ENCODE data around the gene BPHL. TPM values are rescaled to one million over a fixed set of nuclear protein-coding genes. Genes with fewer than 3 reads are reported as not detected.
"Not testable (repeated sequence)": the region's sequence is repeated elsewhere in the genome, so short reads cannot be mapped to it uniquely, and the experiment has no call there.

Gene BPHL
- total RNA-seq, 4 donors from 2014 or later: 6.3 to 8.3 (median 7.3) TPM

GRCh38 chr6:3183066-3183465 lies 64.6 kb downstream of the BPHL start:
- intact Hi-C loops (cut with DNase I): no loop called here
- Histone ChIP-seq H3K27ac (replicated peaks in 1 of 4) (no peak overlapping the region), H3K4me1 (no peaks in the 10 kb centered on the region), H3K4me3 (no peak overlapping the region), H3K9me3 (no peaks in the 10 kb centered on the region), H3K36me3 (no peaks in the 10 kb centered on the region), H3K27me3 (peaks cover 0 to 6% (median 0%) of the 10 kb centered on the region in 4 donors)
- TF ChIP-seq CTCF (IDR thresholded peaks at IDR 0.05) (no peak), POLR2A (IDR thresholded peaks at IDR 0.05; ENCODE audit: low read depth) (no peak), EP300 (IDR thresholded peaks at IDR 0.05) (no peak), POLR2AphosphoS5 (IDR thresholded peaks at IDR 0.05) (no peak)
- no peak for DNase-seq (ENCODE audit: extremely low spot score)
- 83% methylated on average over 4 of the region's 4 CpGs for WGBS

- Histone ChIP-seq H3K27ac (replicated peaks in 1 of 4) (no peak overlapping the region), H3K36me3 (no peaks in the 10 kb centered on the region), H3K4me3 (no peak overlapping the region), H3K9me3 (no peaks in the 10 kb centered on the region), H3K4me1 (no peaks in the 10 kb centered on the region), H3K27me3 (peaks cover 0 to 2% (median 0%) of the 10 kb centered on the region in 4 donors)
- WGBS: 91% methylated on average over 1 of the region's 3 CpGs
- no peak for TF ChIP-seq POLR2AphosphoS5 (IDR thresholded peaks at IDR 0.05)
- no peak for TF ChIP-seq CTCF (IDR thresholded peaks at IDR 0.05)
- no peak for TF ChIP-seq POLR2A (IDR thresholded peaks at IDR 0.05; ENCODE audit: low read depth)
- TF ChIP-seq EP300 (IDR thresholded peaks at IDR 0.05): no peak
- DNase-seq (ENCODE audit: extremely low spot score): no peak
- intact Hi-C loops (cut with DNase I): no loop called here
Observed at GRCh38 chr6:3186974-3187382, 68.5 kb downstream of the BPHL start.

GRCh38 chr6:3188262-3188661 lies 69.8 kb downstream of the BPHL start:
- intact Hi-C loops (cut with DNase I): no loop called here
- 90% methylated on average over 7 of the region's 7 CpGs for WGBS

GRCh38 chr6:3189192-3189591 lies 70.7 kb downstream of the BPHL start:
- H3K9me3 ChIP-seq; H3K4me3 ChIP-seq; H3K4me1 ChIP-seq; H3K36me3 ChIP-seq; DNase-seq (ENCODE audit: extremely low spot score); H3K27me3 ChIP-seq; H3K27ac ChIP-seq (replicated peaks in 1 of 4); intact Hi-C loops (cut with DNase I): not testable (repeated sequence)
- WGBS: 93% methylated on average over 10 of the region's 10 CpGs

More at GRCh38 chr6:3188262-3188661, 69.8 kb downstream of the BPHL start:
- H3K36me3 ChIP-seq: no peaks in the 10 kb centered on the region
- TF ChIP-seq POLR2A (IDR thresholded peaks at IDR 0.05; ENCODE audit: low read depth) (no peak), CTCF (IDR thresholded peaks at IDR 0.05) (no peak), EP300 (IDR thresholded peaks at IDR 0.05) (no peak), POLR2AphosphoS5 (IDR thresholded peaks at IDR 0.05) (no peak)
- H3K4me1 ChIP-seq: no peaks in the 10 kb centered on the region
- H3K4me3 ChIP-seq: no peak overlapping the region
- peaks cover 0 to 2% (median 0%) of the 10 kb centered on the region in 4 donors for H3K27me3 ChIP-seq
- DNase-seq (ENCODE audit: extremely low spot score): no peak
- no peaks in the 10 kb centered on the region for H3K9me3 ChIP-seq
- no peak overlapping the region for H3K27ac ChIP-seq (replicated peaks in 1 of 4)

- no peak for DNase-seq (ENCODE audit: extremely low spot score)
- Histone ChIP-seq H3K36me3 (no peaks in the 10 kb centered on the region), H3K4me1 (peaks cover 0 to 10% (median 8%) of the 10 kb centered on the region in 4 donors), H3K27me3 (peaks cover 0 to 2% (median 0%) of the 10 kb centered on the region in 4 donors), H3K4me3 (no peak overlapping the region), H3K9me3 (no peaks in the 10 kb centered on the region), H3K27ac (replicated peaks in 1 of 4) (no peak overlapping the region)
- TF ChIP-seq POLR2A (IDR thresholded peaks at IDR 0.05; ENCODE audit: low read depth): no peak
- no peak for TF ChIP-seq POLR2AphosphoS5 (IDR thresholded peaks at IDR 0.05)
- TF ChIP-seq CTCF (IDR thresholded peaks at IDR 0.05): no peak
- TF ChIP-seq EP300 (IDR thresholded peaks at IDR 0.05): no peak
- intact Hi-C loops (cut with DNase I): no loop called here
- 75% methylated on average over 4 of the region's 4 CpGs for WGBS
Observed at GRCh38 chr6:3190056-3190455, 71.5 kb downstream of the BPHL start.
